Fibroblast of lung (primary cell): Measurements from ENCODE around the gene RFX2.

Source experiments
- CTCF ChIP-seq, 2 donors: IDR thresholded peaks in 1 of 2; conservative IDR thresholded peaks in 1 of 2; 1 replicate in 1 of 2; 2 replicates in 1 of 2; pipeline ENCODE4 v1.5.1; 2011 to 2012; ENCODE audit warnings: low read length in 2 of 2, control low read depth in 1 of 2, inconsistent platforms in 1 of 2, low read depth in 1 of 2, mild to moderate bottlenecking in 1 of 2
- EZH2 ChIP-seq: IDR thresholded peaks from 2 replicates; pipeline ENCODE4 v1.5.1; 2012; ENCODE audit warnings: low read length, control low read depth, mild to moderate bottlenecking; ENCODE audit errors: missing control alignments

GRCh38 chr19:6039566-6040225, 70.6 kb downstream of the RFX2 start:
- TF ChIP-seq CTCF (conservative IDR thresholded peaks at IDR 0.05 in 1 of 2, IDR thresholded peaks at IDR 0.05 in 1 of 2; ENCODE audit: low read depth in 1 of 2, low read length in 2 of 2) (no peak), EZH2 (no peak)
